HEK293T (cell line): ENCODE measurements around the gene VRK1.

Source experiments
- ARNT ChIP-seq: fragments of 450-650 bp; IDR thresholded peaks from 2 replicates; pipeline ENCODE4 v1.6.1; 2017; ENCODE audit warnings: mild to moderate bottlenecking
- BHLHE40 ChIP-seq: fragments of 450-650 bp; IDR thresholded peaks from 2 replicates; pipeline ENCODE4 v1.6.1; 2016; ENCODE audit warnings: mild to moderate bottlenecking, moderate library complexity, borderline replicate concordance
- FOXM1 ChIP-seq: fragments of 450-650 bp; IDR thresholded peaks from 2 replicates; pipeline ENCODE4 v1.6.1; 2017; ENCODE audit warnings: mild to moderate bottlenecking, borderline replicate concordance
- HDGF ChIP-seq: fragments of 450-650 bp; IDR thresholded peaks from 2 replicates; pipeline ENCODE4 v1.6.1; 2017; ENCODE audit warnings: antibody characterized with exemption, borderline replicate concordance
- NFRKB ChIP-seq: fragments of 450-650 bp; IDR thresholded peaks from 2 replicates; pipeline ENCODE4 v1.6.1; 2016; ENCODE audit warnings: mild to moderate bottlenecking, moderate library complexity
- SP1 ChIP-seq: fragments of 450-650 bp; IDR thresholded peaks from 2 replicates; pipeline ENCODE4 v1.6.1; 2017
- SUZ12 ChIP-seq: fragments of 450-650 bp; IDR thresholded peaks from 2 replicates; pipeline ENCODE4 v1.6.1; 2016; ENCODE audit warnings: mild to moderate bottlenecking
- TARDBP ChIP-seq: fragments of 450-650 bp; IDR thresholded peaks from 2 replicates; pipeline ENCODE4 v1.6.1; 2016

DNA sequence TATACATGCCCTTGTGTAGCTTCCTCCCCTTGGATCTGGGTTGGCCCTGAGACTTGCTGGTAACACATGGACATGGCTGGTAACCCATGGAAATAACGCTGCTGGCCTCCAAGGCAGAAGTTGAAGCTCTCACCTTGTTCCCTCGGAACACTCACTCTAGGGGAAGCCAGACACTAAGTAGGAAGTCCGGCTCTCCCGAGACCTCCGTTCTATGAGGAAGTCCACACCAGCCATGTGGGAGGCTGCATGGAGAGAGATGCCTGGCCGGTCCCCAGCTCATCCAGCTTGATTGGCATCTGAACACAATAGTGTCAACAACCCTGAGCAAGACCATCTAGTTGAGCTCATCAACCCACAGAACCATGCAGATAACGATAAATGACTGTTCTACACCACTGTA is 39.7 kb upstream of the VRK1 start:
- TF ChIP-seq FOXM1: no peak
- TF ChIP-seq HDGF: no peak
- no peak for TF ChIP-seq TARDBP
- no peak for TF ChIP-seq SP1
- TF ChIP-seq BHLHE40: no peak
- TF ChIP-seq ARNT: no peak
- TF ChIP-seq NFRKB: no peak
- no peak for TF ChIP-seq SUZ12
